T-helper 9 cell (primary cell): ENCODE measurements around the gene CBFA2T2.
A peak's percentile ranks its signal among the peaks of the same experiment; 100 is the strongest.

Experiments used
- DNase-seq: peaks from one replicate; pipeline ENCODE4 v3.0.0-alpha.2; 2020

The CBFA2T2 gene

GRCh38 chr20:33669873-33670640 is 180.2 kb downstream of the CBFA2T2 start:
- no peak for DNase-seq

GRCh38 chr20:33670715-33671499 is 181.0 kb downstream of the CBFA2T2 start:
- no peak for DNase-seq

- DNase-seq = no peak
Observed at GRCh38 chr20:33671573-33672288, 181.8 kb downstream of the CBFA2T2 start.

DNA sequence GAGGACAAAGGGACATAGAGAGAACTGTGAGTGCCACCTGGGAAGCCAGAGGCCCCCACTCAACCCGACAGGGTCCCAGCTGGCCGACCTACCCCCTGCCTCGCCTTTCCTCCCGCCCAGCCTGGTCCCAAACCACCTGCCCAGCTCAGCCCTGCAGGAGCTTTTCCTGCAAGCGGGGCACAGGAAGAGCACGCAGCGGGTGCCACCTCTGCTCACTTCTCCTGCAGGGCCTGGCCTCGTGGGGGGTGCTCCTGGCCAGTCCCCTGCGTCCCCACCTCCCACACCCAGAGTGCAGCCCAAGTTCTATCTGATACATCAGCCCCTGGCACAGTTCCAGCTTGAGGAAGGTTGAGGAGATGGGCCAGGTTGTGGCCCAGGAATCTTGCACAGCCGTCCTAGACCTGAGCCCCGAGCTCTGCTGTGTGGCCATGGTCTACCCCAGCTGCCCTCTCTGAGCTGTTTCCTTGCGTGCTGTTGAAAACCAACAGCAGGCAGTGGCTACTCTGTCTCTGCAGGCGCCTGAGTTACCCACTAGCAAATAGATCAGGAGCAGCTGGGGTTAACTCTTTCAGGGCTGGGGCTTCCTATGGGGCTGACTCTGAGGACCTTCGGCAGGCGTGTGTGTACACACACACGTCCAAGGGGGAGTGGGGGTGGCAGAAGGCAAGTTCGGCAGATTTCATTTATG is 182.7 kb downstream of the CBFA2T2 start:
- no peak for DNase-seq

DNA sequence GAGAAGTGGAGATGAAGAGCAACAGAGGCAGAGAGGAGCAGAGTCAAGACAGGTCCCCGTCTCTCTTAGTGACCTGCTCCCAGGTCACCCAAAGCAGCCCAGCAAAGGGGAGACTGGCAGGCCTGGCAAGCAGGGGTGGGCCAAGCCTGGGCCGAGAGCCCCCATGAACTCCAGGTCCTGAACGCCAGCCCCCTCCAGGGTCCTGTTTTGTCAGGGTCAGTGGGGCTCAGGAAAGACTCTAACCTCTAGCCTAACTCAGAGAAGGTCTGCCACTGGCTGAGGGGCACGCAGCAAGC is 183.2 kb downstream of the CBFA2T2 start:
- no peak for DNase-seq

GRCh38 chr20:33673410-33674293 is 183.8 kb downstream of the CBFA2T2 start:
- DNase-seq = no peak

- DNase-seq = peak; percentile 49
Observed at GRCh38 chr20:33674294-33675135, 184.6 kb downstream of the CBFA2T2 start, which contains the start of gene NECAB3. Gene NECAB3 (minus strand): TSS chr20:33674428. CDS start chr20:33674352, 76 bp downstream.

DNA sequence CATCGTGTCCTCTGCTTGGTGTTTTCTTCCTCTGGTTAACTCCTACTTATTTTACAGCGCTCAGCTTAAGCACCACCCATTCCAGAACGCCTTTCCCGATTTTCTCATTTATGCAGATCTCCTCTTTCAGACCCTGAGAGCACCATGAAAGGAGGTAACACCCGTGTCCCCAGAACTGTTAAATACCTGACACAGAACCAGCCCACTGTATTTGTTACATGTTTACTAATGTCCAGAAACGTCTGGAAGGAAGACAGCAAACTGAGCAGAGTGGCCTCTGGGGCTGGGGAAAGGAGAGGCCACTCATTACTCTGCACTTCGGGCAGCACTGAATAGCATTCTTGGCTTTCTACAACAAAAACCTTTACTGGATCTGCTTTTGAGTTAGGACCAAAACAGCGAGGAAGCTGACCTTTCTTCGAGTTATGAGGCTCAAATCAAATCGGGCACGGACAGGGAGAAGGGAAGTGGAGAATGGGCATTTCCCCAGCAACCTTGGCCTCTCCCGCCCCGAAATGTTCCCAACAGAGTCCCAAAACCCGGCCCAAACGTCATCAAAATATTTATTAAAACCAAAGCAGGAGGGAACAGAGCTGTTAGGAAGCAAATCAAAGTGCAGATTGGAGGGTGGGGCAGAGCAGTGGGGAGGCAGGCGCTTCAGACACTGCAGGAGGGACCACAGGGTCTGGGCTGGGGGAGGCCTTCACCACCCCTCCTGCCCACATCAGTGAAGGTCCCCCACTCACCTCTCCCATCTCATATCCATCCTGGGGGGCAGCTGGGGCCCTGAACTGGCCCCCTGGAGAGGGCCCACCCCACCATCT is 185.5 kb downstream of the CBFA2T2 start:
- no peak for DNase-seq

GRCh38 chr20:33676121-33676520 is 186.2 kb downstream of the CBFA2T2 start:
- no peak for DNase-seq

GRCh38 chr20:33676652-33677645 is 187.1 kb downstream of the CBFA2T2 start:
- DNase-seq = no peak

GRCh38 chr20:33677991-33678702 is 188.3 kb downstream of the CBFA2T2 start:
- DNase-seq = no peak

GRCh38 chr20:33679758-33680485 is 190.0 kb downstream of the CBFA2T2 start:
- no peak for DNase-seq

GRCh38 chr20:33680686-33681085 is 190.8 kb downstream of the CBFA2T2 start:
- DNase-seq = no peak

- no peak for DNase-seq
Observed at GRCh38 chr20:33681288-33681687, 191.4 kb downstream of the CBFA2T2 start.

DNA sequence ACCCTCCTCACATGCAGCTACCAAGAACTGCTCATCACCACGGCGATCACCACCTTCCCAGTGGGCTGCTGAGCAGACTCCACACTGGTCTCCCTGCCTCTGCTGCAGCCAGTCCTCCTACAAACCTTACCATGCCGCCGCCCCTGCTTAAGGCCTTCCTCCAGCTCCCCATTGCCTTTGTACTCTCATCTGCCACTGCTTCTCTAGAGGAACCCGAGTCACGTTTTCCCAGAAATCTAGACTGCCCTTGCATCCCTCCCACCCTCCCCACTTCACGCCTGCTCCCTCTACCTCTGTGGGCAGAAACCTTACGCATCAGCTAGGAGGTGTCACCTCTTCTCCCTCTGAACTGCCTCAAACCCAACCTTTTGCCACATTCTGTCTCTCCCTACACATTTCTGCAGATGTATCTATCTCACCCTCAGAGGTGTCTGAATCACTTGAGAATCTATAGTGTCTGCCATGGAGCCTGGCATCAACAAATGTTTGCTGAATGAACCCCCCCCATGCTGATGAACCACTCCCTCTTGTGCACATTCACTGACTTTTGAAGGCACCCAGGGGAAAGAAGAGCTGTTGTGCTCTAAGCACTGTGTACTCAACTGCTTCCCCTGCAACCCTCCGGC is 191.9 kb downstream of the CBFA2T2 start:
- DNase-seq = no peak

- no peak for DNase-seq
Observed at GRCh38 chr20:33684533-33685327, 194.8 kb downstream of the CBFA2T2 start.
